Subcutaneous abdominal adipose tissue (tissue), 5 donors: Measurements from ENCODE around the gene ZNF557.

Experiments
- H3K27ac ChIP-seq: one replicate; pipeline ENCODE4 v1.7.0; 2013; ENCODE audit warnings: low read depth, mild to moderate bottlenecking, inconsistent platforms, low read length, moderate library complexity
- H3K27me3 ChIP-seq, 5 donors: one replicate each; pipeline ENCODE4 v1.7.0; 2013; ENCODE audit warnings: low read length in 5 of 5, inconsistent platforms in 1 of 5; ENCODE audit not compliant: control insufficient read depth in 5 of 5, insufficient read depth in 4 of 5
- H3K36me3 ChIP-seq, 5 donors: one replicate each; pipeline ENCODE4 v1.7.0; 2013; ENCODE audit warnings: low read length in 5 of 5; ENCODE audit not compliant: control insufficient read depth in 5 of 5, insufficient read depth in 5 of 5
- H3K4me1 ChIP-seq, 5 donors: one replicate each; pipeline ENCODE4 v1.7.0; 2013; ENCODE audit warnings: low read length in 5 of 5, mild to moderate bottlenecking in 3 of 5, moderate library complexity in 1 of 5; ENCODE audit not compliant: control insufficient read depth in 5 of 5, insufficient read depth in 5 of 5
- H3K4me3 ChIP-seq, 5 donors: one replicate each; pipeline ENCODE4 v1.7.0; 2013; ENCODE audit warnings: low read length in 5 of 5, low read depth in 1 of 5
- H3K9ac ChIP-seq, 5 donors: one replicate each; pipeline ENCODE4 v1.7.0; 2013; ENCODE audit warnings: low read length in 5 of 5, mild to moderate bottlenecking in 4 of 5, moderate library complexity in 3 of 5
- H3K9me3 ChIP-seq, 5 donors: one replicate each; pipeline ENCODE4 v1.7.0; 2013; ENCODE audit warnings: low read length in 5 of 5; ENCODE audit not compliant: control insufficient read depth in 5 of 5
- donor health status: healthy.
- donor health status: healthy.
- donor health status: healthy.
- donor health status: healthy.
- donor health status: healthy.

ZNF557 gene

GRCh38 chr19:7120499-7120898 is 51.0 kb downstream of the ZNF557 start:
- no peak overlapping the region for H3K9ac ChIP-seq
- peaks cover 0 to 7% (median 4%) of the 10 kb centered on the region in 5 donors for H3K9me3 ChIP-seq
- H3K27me3 ChIP-seq = no peaks in the 10 kb centered on the region
- H3K4me3 ChIP-seq = no peak overlapping the region
- no peaks in the 10 kb centered on the region for H3K4me1 ChIP-seq
- H3K27ac ChIP-seq = no peak overlapping the region
- H3K36me3 ChIP-seq = peaks cover 10 to 77% (median 65%) of the 10 kb centered on the region in 5 donors

GRCh38 chr19:7122701-7123100 is 53.2 kb downstream of the ZNF557 start:
- no peak overlapping the region for H3K9ac ChIP-seq
- H3K27ac ChIP-seq = no peak overlapping the region
- H3K9me3 ChIP-seq = peaks cover 9 to 20% (median 15%) of the 10 kb centered on the region in 5 donors
- no peaks in the 10 kb centered on the region for H3K4me1 ChIP-seq
- no peaks in the 10 kb centered on the region for H3K27me3 ChIP-seq
- H3K36me3 ChIP-seq = peaks cover 17 to 79% (median 75%) of the 10 kb centered on the region in 5 donors
- no peak overlapping the region for H3K4me3 ChIP-seq

GRCh38 chr19:7124782-7125181 is 55.3 kb downstream of the ZNF557 start:
- no peak overlapping the region for H3K4me3 ChIP-seq
- H3K36me3 ChIP-seq = peaks cover 16 to 81% (median 74%) of the 10 kb centered on the region in 5 donors
- H3K27ac ChIP-seq = no peak overlapping the region
- H3K9ac ChIP-seq = no peak overlapping the region
- no peaks in the 10 kb centered on the region for H3K27me3 ChIP-seq
- H3K9me3 ChIP-seq = peaks cover 9 to 20% (median 15%) of the 10 kb centered on the region in 5 donors
- H3K4me1 ChIP-seq = no peaks in the 10 kb centered on the region

- Histone ChIP-seq H3K36me3 (peaks cover 20 to 81% (median 74%) of the 10 kb centered on the region in 5 donors), H3K9ac (no peak overlapping the region), H3K4me1 (no peaks in the 10 kb centered on the region), H3K9me3 (peaks cover 9 to 20% (median 15%) of the 10 kb centered on the region in 5 donors), H3K27ac (no peak overlapping the region), H3K27me3 (no peaks in the 10 kb centered on the region), H3K4me3 (peak overlapping the region in 1 of 5 donors; percentile 46)
Measured at GRCh38 chr19:7125221-7125620, 55.7 kb downstream of the ZNF557 start.

GRCh38 chr19:7126132-7126531 is 56.6 kb downstream of the ZNF557 start:
- no peaks in the 10 kb centered on the region for H3K4me1 ChIP-seq
- H3K4me3 ChIP-seq = peak overlapping the region in 2 of 5 donors; percentile 15 to 46
- peaks cover 9 to 23% (median 15%) of the 10 kb centered on the region in 5 donors for H3K9me3 ChIP-seq
- H3K36me3 ChIP-seq = peaks cover 20 to 80% (median 71%) of the 10 kb centered on the region in 5 donors
- H3K9ac ChIP-seq = no peak overlapping the region
- no peak overlapping the region for H3K27ac ChIP-seq
- H3K27me3 ChIP-seq = no peaks in the 10 kb centered on the region

- H3K4me3 ChIP-seq = no peak overlapping the region
Measured at GRCh38 chr19:7130043-7130442, 60.5 kb downstream of the ZNF557 start.

GRCh38 chr19:7132054-7132453 is 62.6 kb downstream of the ZNF557 start:
- Histone ChIP-seq H3K9ac (no peak overlapping the region), H3K36me3 (peaks cover 14 to 54% (median 41%) of the 10 kb centered on the region in 5 donors), H3K4me3 (no peak overlapping the region), H3K9me3 (peaks cover 0 to 4% (median 0%) of the 10 kb centered on the region in 5 donors), H3K4me1 (peaks cover 0 to 8% (median 5%) of the 10 kb centered on the region in 5 donors), H3K27ac (no peak overlapping the region), H3K27me3 (no peaks in the 10 kb centered on the region)

More at GRCh38 chr19:7130043-7130442, 60.5 kb downstream of the ZNF557 start:
- H3K27ac ChIP-seq = no peak overlapping the region
- peaks cover 9 to 21% (median 15%) of the 10 kb centered on the region in 5 donors for H3K9me3 ChIP-seq
- peaks cover 16 to 67% (median 60%) of the 10 kb centered on the region in 5 donors for H3K36me3 ChIP-seq
- no peak overlapping the region for H3K9ac ChIP-seq
- H3K27me3 ChIP-seq = no peaks in the 10 kb centered on the region
- H3K4me1 ChIP-seq = peaks cover 0 to 8% (median 5%) of the 10 kb centered on the region in 5 donors

GRCh38 chr19:7137120-7137519 is 67.6 kb downstream of the ZNF557 start:
- H3K4me3 ChIP-seq = no peak overlapping the region
- no peaks in the 10 kb centered on the region for H3K27me3 ChIP-seq
- H3K27ac ChIP-seq = no peak overlapping the region
- H3K9ac ChIP-seq = no peak overlapping the region
- H3K9me3 ChIP-seq = no peaks in the 10 kb centered on the region
- H3K4me1 ChIP-seq = peaks cover 0 to 8% (median 5%) of the 10 kb centered on the region in 5 donors
- H3K36me3 ChIP-seq = peaks cover 9 to 49% (median 38%) of the 10 kb centered on the region in 5 donors
